Left renal cortex interstitium (tissue), 4 donors: ENCODE results near the gene RAB31. TPM values are rescaled to one million over a fixed set of nuclear protein-coding genes. Genes with fewer than 3 reads are reported as not detected.
"Not testable (repeated sequence)": the region's sequence is repeated elsewhere in the genome, so short reads cannot be mapped to it uniquely, and the experiment has no call there.

Experiments used
- DNase-seq, 4 donors: peaks; one replicate each; pipeline ENCODE4 v3.0.0-alpha.2; 2013; ENCODE audit warnings: low read depth in 4 of 4, low spot score in 2 of 4, missing footprints in 1 of 4
- polyA plus RNA-seq, 4 donors: library from polyadenylated mRNA; unstranded; fragments of 120-200 nt; gene quantifications; one replicate each; pipeline ENCODE4 v1.2.1, GENCODE V29; 2013; ENCODE audit not compliant: insufficient read length in 4 of 4

RAB31 gene
- polyA plus RNA-seq, 4 donors: 26.1 to 32.5 (median 29.7) TPM

DNA sequence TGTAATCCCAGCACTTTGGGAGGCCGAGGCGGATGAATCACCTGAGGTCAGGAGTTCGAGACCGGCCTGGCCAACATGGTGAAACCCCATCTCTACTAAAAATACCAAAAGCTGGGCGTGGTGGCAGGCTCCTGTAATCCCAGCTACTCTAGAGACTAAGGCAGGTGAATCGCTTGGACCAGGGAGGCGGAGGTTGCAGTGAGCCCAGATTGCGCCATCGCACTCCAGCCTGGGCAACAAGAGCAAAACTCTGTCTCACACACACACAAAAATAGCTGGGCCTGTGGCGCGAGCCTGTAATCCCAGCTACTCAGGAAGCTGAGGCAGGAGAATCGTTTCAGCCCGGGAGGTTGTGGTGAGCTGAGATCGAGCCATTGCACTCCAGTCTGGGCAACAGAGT is 194.2 kb downstream of the RAB31 start:
- not testable (repeated sequence) for DNase-seq

DNA sequence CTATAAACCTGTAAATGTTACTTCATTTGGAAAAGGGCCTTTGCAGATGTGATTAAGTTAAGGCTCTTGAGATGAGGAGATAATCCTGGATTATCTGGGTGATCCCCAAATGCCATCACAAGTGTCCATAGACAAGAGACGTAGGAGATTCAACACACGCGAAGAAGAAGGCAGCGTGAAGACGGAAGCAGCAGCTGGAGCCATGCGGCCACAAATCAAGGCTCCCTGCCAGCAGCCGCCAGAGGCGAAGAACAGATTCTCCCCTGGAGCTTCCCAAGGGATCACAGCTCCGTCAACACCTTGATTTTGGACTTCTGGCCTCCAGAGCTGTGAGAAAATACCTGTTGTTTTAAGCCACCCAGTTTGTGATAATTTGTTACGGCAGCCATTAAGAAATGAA is 194.7 kb downstream of the RAB31 start:
- no peak for DNase-seq

GRCh38 chr18:9905401-9905922 is 197.4 kb downstream of the RAB31 start:
- DNase-seq: no peak

- no peak for DNase-seq
Observed at GRCh38 chr18:9906481-9906880, 198.4 kb downstream of the RAB31 start.

GRCh38 chr18:9907867-9908266 is 199.8 kb downstream of the RAB31 start:
- DNase-seq: no peak

- no peak for DNase-seq
Observed at GRCh38 chr18:9910071-9910470, 202.0 kb downstream of the RAB31 start.

- no peak for DNase-seq
Observed at GRCh38 chr18:9910661-9911060, 202.6 kb downstream of the RAB31 start.

DNA sequence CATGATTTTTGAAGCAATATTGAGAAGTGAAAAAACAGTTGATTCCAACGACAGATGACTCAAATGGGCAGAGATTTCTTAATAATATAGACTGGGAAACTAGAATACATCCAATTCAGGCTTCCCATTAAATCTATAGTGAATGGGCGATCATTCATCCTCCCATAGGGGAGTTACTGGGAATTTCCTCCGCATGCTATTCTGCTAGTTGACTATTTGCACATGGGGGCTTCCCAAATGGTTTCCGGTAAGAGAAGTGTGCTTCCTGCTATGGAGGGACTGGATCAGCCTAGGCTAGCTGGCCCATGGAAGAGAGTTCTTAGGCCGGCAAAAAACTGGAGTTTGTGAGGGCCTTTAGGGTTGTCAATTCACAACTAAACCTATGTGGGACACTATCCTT is 203.1 kb downstream of the RAB31 start:
- no peak for DNase-seq

Other genes starting within 250 kb of the RAB31 start
- gene RALBP1, start 232.8 kb upstream of the RAB31 start, polyA plus RNA-seq: 10 to 100 TPM; 73.7 to 86.4 (median 84.0) TPM
- 100 to 1,000 TPM in 1 of 4 donors, 10 to 100 TPM in 3; 84.5 to 101 (median 94.4) TPM for gene PPP4R1, start 93.7 kb upstream of the RAB31 start, polyA plus RNA-seq
- gene TXNDC2, start 177.7 kb downstream of the RAB31 start, polyA plus RNA-seq: under 1 TPM; 0.08 to 0.17 (median 0.10) TPM
- 100 to 1,000 TPM; 204 to 277 (median 223) TPM for gene VAPA, start 205.7 kb downstream of the RAB31 start, polyA plus RNA-seq